ENCODE results near the gene ARHGAP32.

DNA sequence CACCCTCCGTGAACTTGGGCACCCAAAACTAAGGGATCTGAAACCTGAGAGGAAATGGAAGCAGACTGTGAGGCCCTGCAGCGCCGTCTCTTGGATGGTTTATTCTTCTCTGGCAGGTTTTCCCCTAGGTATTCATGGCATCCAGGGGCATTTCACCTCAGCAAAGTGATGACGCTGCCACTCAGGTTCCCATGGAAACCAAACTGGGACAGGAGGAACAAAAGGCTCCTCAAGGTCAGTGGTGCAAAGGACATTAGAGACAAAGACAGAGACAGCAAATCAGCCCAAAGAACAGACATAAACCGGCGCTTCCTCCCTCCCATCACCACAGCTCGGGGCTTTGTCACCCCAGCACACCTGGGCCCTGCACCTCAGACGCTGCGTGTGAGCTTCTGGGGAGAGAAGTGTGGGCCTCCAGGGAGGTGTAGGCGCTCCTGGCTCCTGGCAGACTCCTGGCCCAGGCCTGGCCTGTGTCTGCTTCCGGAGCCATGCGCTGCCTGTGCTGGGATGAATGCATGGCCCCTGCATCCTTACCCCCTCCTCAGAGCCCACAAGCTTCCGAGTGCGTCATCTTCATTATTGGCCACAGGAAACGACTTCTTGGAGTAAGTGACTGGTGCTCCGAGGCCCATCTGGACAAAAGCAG, 255.4 kb downstream of the ARHGAP32 start:
- TF ChIP-seq POLR2A (IDR thresholded peaks at IDR 0.05) (no peak), EP300 (IDR thresholded peaks at IDR 0.05) (no peak)
- TF ChIP-seq, protein P1, sequence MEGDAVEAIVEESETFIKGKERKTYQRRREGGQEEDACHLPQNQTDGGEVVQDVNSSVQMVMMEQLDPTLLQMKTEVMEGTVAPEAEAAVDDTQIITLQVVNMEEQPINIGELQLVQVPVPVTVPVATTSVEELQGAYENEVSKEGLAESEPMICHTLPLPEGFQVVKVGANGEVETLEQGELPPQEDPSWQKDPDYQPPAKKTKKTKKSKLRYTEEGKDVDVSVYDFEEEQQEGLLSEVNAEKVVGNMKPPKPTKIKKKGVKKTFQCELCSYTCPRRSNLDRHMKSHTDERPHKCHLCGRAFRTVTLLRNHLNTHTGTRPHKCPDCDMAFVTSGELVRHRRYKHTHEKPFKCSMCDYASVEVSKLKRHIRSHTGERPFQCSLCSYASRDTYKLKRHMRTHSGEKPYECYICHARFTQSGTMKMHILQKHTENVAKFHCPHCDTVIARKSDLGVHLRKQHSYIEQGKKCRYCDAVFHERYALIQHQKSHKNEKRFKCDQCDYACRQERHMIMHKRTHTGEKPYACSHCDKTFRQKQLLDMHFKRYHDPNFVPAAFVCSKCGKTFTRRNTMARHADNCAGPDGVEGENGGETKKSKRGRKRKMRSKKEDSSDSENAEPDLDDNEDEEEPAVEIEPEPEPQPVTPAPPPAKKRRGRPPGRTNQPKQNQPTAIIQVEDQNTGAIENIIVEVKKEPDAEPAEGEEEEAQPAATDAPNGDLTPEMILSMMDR (IDR thresholded peaks at IDR 0.05): no peak
